CD4-positive, alpha-beta memory T cell (primary cell): ENCODE data around the gene ZNF177. TPM values are rescaled to one million over a fixed set of nuclear protein-coding genes. Genes with fewer than 3 reads are reported as not detected.

Experiments
- CTCF ChIA-PET: fragments of 350-600 bp; sonication (Branson Sonifier 250); formaldehyde crosslinking; loops from one replicate; lab custom pipeline; 2021; ENCODE audit warnings: inconsistent platforms; ENCODE audit not compliant: partially characterized antibody; lab: Charles Lee
- POLR2A ChIA-PET: fragments of 350-600 bp; sonication (Branson Sonifier 250); formaldehyde crosslinking; loops from one replicate; lab custom pipeline; 2021; ENCODE audit not compliant: partially characterized antibody; lab: Charles Lee
- DNase-seq, 5 donors: peaks; one replicate each; pipeline versions ENCODE4 v3.0.0 to v3.0.0-alpha.2; 2020 to 2022; ENCODE audit warnings: mixed read lengths in 1 of 5
- H3K27ac ChIP-seq: one replicate; pipeline ENCODE4 v1.7.0; 2013; ENCODE audit warnings: low read depth, low read length
- H3K27me3 ChIP-seq: 2 replicates; pipeline ENCODE4 v1.7.0; 2013; ENCODE audit warnings: mild to moderate bottlenecking, low read length, moderate library complexity; ENCODE audit not compliant: insufficient read depth
- H3K36me3 ChIP-seq: 2 replicates; pipeline ENCODE4 v1.7.0; 2013; ENCODE audit warnings: mild to moderate bottlenecking, low read length, moderate library complexity; ENCODE audit not compliant: insufficient read depth
- H3K4me1 ChIP-seq: 2 replicates; pipeline ENCODE4 v1.7.0; 2013; ENCODE audit warnings: mild to moderate bottlenecking, low read length, moderate library complexity; ENCODE audit not compliant: insufficient read depth
- H3K4me3 ChIP-seq, 2 donors: one replicate each; pipeline ENCODE4 v1.7.0; 2013; ENCODE audit warnings: low read length in 2 of 2, mild to moderate bottlenecking in 1 of 2
- H3K9me3 ChIP-seq, 2 donors: one replicate each; pipeline ENCODE4 v1.7.0; 2013; ENCODE audit warnings: low read length in 2 of 2, control low read depth in 1 of 2; ENCODE audit not compliant: control insufficient read depth in 1 of 2
- H3K27ac Mint-ChIP-seq, 7 donors: one replicate each; pipeline ENCODE4 v1.8.0; 2020 to 2021; ENCODE audit warnings: mixed read lengths in 7 of 7, mild to moderate bottlenecking in 6 of 7, inconsistent platforms in 3 of 7, moderate library complexity in 3 of 7
- H3K27me3 Mint-ChIP-seq, 2 donors: one replicate each; pipeline ENCODE4 v1.8.0; 2020 to 2021; ENCODE audit warnings: mixed read lengths in 2 of 2
- H3K36me3 Mint-ChIP-seq, 2 donors: one replicate each; pipeline ENCODE4 v1.8.0; 2020 to 2021; ENCODE audit warnings: mixed read lengths in 2 of 2, inconsistent platforms in 1 of 2, mild to moderate bottlenecking in 1 of 2
- H3K4me1 Mint-ChIP-seq, 4 donors: one replicate each; pipeline ENCODE4 v1.8.0; 2020 to 2021; ENCODE audit warnings: mixed read lengths in 4 of 4, mild to moderate bottlenecking in 1 of 4
- H3K4me3 Mint-ChIP-seq, 8 donors: one replicate each; pipeline ENCODE4 v1.8.0; 2020 to 2021; ENCODE audit warnings: mixed read lengths in 8 of 8, mild to moderate bottlenecking in 7 of 8, moderate library complexity in 6 of 8, inconsistent platforms in 3 of 8
- H3K9me3 Mint-ChIP-seq, 8 donors: one replicate each; pipeline ENCODE4 v1.8.0; 2020 to 2021; ENCODE audit warnings: mixed read lengths in 8 of 8, mild to moderate bottlenecking in 5 of 8, inconsistent platforms in 3 of 8, moderate library complexity in 1 of 8
- intact Hi-C: fragments of 100-400 bp; cut with micrococcal nuclease; formaldehyde crosslinking; loops from one replicate; pipeline ENCODE4 v1.15.1; 2023
- polyA plus RNA-seq, 2 donors: library from polyadenylated mRNA; unstranded; fragments of 300-500 nt; fragmentation: Illumina TruSeq; gene quantifications; one replicate each; pipeline ENCODE4 v1.2.3, GENCODE V29; 2021
- total RNA-seq, 2 experiments: library from RNA; stranded (reverse); gene quantifications; one replicate each; pipeline ENCODE4 v1.2.3, GENCODE V29; 2021

ZNF177 gene
- total and polyA plus RNA-seq, 4 experiments from 2014 or later, result 0.31 to 3.6 (median 1.2) TPM

GRCh38 chr19:9323919-9324583, 38.8 kb upstream of the ZNF177 start, which contains the start of gene ZNF559:
TSS of gene ZNF559 (plus strand) at chr19:9324179. CDS start at chr19:9338550, 14,371 bp downstream.
- H3K27ac ChIP-seq, result peak within 1 kb of the TSS; percentile 67
- H3K4me3 ChIP-seq, result peak within 1 kb of the TSS; percentile 62 to 83
- Mint-ChIP-seq H3K4me1 (peaks cover 18 to 39% (median 22%) of the 10 kb centered on the region in 4 donors), H3K36me3 (peaks cover 45 to 46% of the 10 kb centered on the region in 2 donors), H3K9me3 (peaks cover 2 to 61% (median 42%) of the 10 kb centered on the region in 8 donors), H3K4me3 (peak within 1 kb of the TSS; percentile 88 to 98 (median 95)), H3K27ac (peak within 1 kb of the TSS; percentile 91 to 97 (median 97)), H3K27me3 (no peaks in the 10 kb centered on the region)
- H3K36me3 ChIP-seq, result no peaks in the 10 kb centered on the region
- H3K4me1 ChIP-seq, result peaks cover 20% of the 10 kb centered on the region
- CTCF ChIA-PET, result interaction anchor here (1.0 to 2.8 kb wide), 3 partner anchors 10 to 16 kb away, joined by 4 to 23 read pairs (median 4); partner anchors contain the start of gene ZNF699
- peaks cover 0 to 10% of the 10 kb centered on the region in 2 donors for H3K9me3 ChIP-seq
- peak; percentile 95 to 98 (median 97) for DNase-seq
- POLR2A ChIA-PET, result interaction anchor here (0.7 to 3.6 kb wide), 5 partner anchors 14 to 444 kb away, joined by 3 to 30 read pairs (median 3); partner anchors contain the start of genes ZNF699 and ZNF846
- H3K27me3 ChIP-seq, result no peaks in the 10 kb centered on the region
- intact Hi-C loops, result loop anchor here (1.0 to 10.0 kb wide), 3 partner anchors 15 to 489 kb away; partner anchors contain the start of genes MBD3L1, ZNF266, ZNF558 and ZNF699

- peaks cover 20% of the 10 kb centered on the region for H3K4me1 ChIP-seq
- peak overlapping the region; percentile 67 for H3K27ac ChIP-seq
- H3K9me3 ChIP-seq, result peaks cover 0 to 10% of the 10 kb centered on the region in 2 donors
- H3K4me1 Mint-ChIP-seq, result peaks cover 18 to 39% (median 22%) of the 10 kb centered on the region in 4 donors
- H3K36me3 ChIP-seq, result no peaks in the 10 kb centered on the region
- H3K36me3 Mint-ChIP-seq, result peaks cover 49 to 50% of the 10 kb centered on the region in 2 donors
- H3K4me3 ChIP-seq, result peak overlapping the region; percentile 62 to 83
- ChIA-PET CTCF (interaction anchor here (1.0 to 2.8 kb wide), 2 partner anchors 14 to 17 kb away, joined by 4 to 23 read pairs; partner anchors contain the start of gene ZNF699), POLR2A (interaction anchor here (1.2 to 3.6 kb wide), 2 partner anchors 15 to 18 kb away, joined by 3 to 30 read pairs; partner anchors contain the start of gene ZNF699)
- peak overlapping the region; percentile 88 to 98 (median 95) for H3K4me3 Mint-ChIP-seq
- no peaks in the 10 kb centered on the region for H3K27me3 ChIP-seq
- H3K27me3 Mint-ChIP-seq, result no peaks in the 10 kb centered on the region
- H3K9me3 Mint-ChIP-seq, result peaks cover 2 to 64% (median 47%) of the 10 kb centered on the region in 8 donors
- DNase-seq, result peak in 1 of 5 donors; percentile 4
- H3K27ac Mint-ChIP-seq, result peak overlapping the region; percentile 87 to 97 (median 97)
- intact Hi-C loops, result loop anchor here (1.0 to 10.0 kb wide), 3 partner anchors 15 to 490 kb away; partner anchors contain the start of genes MBD3L1, ZNF266, ZNF558 and ZNF699
These were observed 38.2 kb upstream of the ZNF177 start for GRCh38 chr19:9324584-9324962.

DNA sequence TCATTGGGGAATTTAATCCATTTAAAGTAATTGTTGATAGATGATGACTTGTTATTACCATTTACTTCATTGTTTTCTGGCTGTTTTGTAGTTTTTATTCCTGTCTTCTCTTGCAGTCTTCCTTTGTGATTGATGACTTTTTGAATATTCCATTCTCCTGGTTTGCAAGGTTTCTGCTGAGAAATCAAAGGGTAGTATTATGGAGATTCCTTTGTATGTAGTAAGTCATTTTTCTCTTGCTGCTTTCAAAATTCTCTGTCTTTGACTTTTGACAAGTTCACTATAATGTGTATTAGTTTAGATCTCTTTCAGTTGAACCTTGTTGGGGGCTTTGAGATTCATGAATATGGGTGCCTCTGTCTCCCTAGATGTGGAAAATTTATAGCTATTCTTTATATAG, 32.8 kb upstream of the ZNF177 start:
- H3K4me3 Mint-ChIP-seq, result peak overlapping the region in 1 of 8 donors; percentile 33
- Histone ChIP-seq H3K27me3 (no peaks in the 10 kb centered on the region), H3K4me3 (no peak overlapping the region), H3K27ac (no peak overlapping the region), H3K4me1 (peaks cover 3% of the 10 kb centered on the region), H3K9me3 (peaks cover 6 to 37% of the 10 kb centered on the region in 2 donors), H3K36me3 (peaks cover 9% of the 10 kb centered on the region)
- H3K4me1 Mint-ChIP-seq, result peaks cover 2 to 17% (median 10%) of the 10 kb centered on the region in 4 donors
- DNase-seq, result no peak
- H3K36me3 Mint-ChIP-seq, result peaks cover 80 to 83% of the 10 kb centered on the region in 2 donors
- H3K27me3 Mint-ChIP-seq, result no peaks in the 10 kb centered on the region
- intact Hi-C loops, result loop anchor here (10.0 kb wide), 1 partner anchor 495 kb away; the partner anchor contains the start of genes MBD3L1 and ZNF558
- peaks cover 0 to 95% (median 77%) of the 10 kb centered on the region in 8 donors for H3K9me3 Mint-ChIP-seq
- ChIA-PET POLR2A (no interaction called here), CTCF (no interaction called here)
- H3K27ac Mint-ChIP-seq, result no peak overlapping the region

DNA sequence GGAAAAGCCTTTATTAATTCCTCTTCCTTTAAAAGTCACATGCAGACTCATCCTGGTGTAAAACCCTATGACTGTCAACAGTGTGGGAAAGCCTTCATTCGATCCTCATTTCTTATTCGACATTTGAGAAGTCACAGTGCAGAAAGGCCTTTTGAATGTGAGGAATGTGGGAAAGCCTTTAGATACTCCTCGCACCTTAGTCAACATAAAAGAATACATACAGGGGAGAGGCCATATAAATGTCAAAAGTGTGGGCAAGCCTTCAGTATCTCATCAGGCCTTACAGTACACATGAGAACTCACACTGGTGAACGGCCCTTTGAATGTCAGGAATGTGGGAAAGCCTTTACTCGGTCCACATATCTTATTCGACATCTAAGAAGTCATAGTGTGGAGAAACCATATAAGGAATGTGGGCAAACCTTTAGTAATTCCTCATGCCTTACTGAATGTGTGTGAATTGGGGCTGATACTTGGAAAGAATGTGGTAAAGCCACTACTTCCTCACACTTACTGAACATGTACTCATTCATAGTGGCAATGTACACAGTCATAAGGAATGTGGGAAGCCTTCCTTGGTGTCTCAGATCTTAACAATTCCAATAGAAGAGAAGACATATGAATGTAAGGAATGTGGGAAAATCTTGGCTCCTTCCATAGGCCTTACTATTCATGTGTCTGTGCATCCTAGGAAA, 20.1 kb upstream of the ZNF177 start:
- H3K27me3 Mint-ChIP-seq, result no peaks in the 10 kb centered on the region
- H3K27ac Mint-ChIP-seq, result no peak overlapping the region

GRCh38 chr19:9345005-9345404, 17.8 kb upstream of the ZNF177 start:
- H3K4me3 Mint-ChIP-seq, result no peak overlapping the region
- Histone ChIP-seq H3K9me3 (peaks cover 30 to 48% of the 10 kb centered on the region in 2 donors), H3K27me3 (no peaks in the 10 kb centered on the region), H3K4me3 (no peak overlapping the region), H3K4me1 (no peaks in the 10 kb centered on the region), H3K27ac (no peak overlapping the region), H3K36me3 (peaks cover 16% of the 10 kb centered on the region)
- no peak for DNase-seq
- peaks cover 70 to 74% of the 10 kb centered on the region in 2 donors for H3K36me3 Mint-ChIP-seq
- H3K27me3 Mint-ChIP-seq, result no peaks in the 10 kb centered on the region
- intact Hi-C loops, result no loop called here
- CTCF ChIA-PET, result no interaction called here
- H3K4me1 Mint-ChIP-seq, result no peaks in the 10 kb centered on the region
- H3K9me3 Mint-ChIP-seq, result peaks cover 4 to 98% (median 89%) of the 10 kb centered on the region in 8 donors
- POLR2A ChIA-PET, result no interaction called here
- H3K27ac Mint-ChIP-seq, result no peak overlapping the region

More for the DNA sequence above, 20.1 kb upstream of the ZNF177 start:
- H3K9me3 ChIP-seq, result peaks cover 27 to 50% of the 10 kb centered on the region in 2 donors
- peaks cover 31% of the 10 kb centered on the region for H3K36me3 ChIP-seq
- ChIA-PET CTCF (no interaction called here), POLR2A (no interaction called here)
- H3K27me3 ChIP-seq, result no peaks in the 10 kb centered on the region
- H3K4me1 ChIP-seq, result no peaks in the 10 kb centered on the region
- no peak overlapping the region for H3K4me3 Mint-ChIP-seq
- peaks cover 7 to 98% (median 89%) of the 10 kb centered on the region in 8 donors for H3K9me3 Mint-ChIP-seq
- H3K4me1 Mint-ChIP-seq, result peaks cover 0 to 3% (median under 1%) of the 10 kb centered on the region in 4 donors
- peak overlapping the region in 1 of 2 donors; percentile 2 for H3K4me3 ChIP-seq
- intact Hi-C loops, result no loop called here
- no peak overlapping the region for H3K27ac ChIP-seq
- no peak for DNase-seq
- H3K36me3 Mint-ChIP-seq, result peaks cover 76 to 78% of the 10 kb centered on the region in 2 donors

DNA sequence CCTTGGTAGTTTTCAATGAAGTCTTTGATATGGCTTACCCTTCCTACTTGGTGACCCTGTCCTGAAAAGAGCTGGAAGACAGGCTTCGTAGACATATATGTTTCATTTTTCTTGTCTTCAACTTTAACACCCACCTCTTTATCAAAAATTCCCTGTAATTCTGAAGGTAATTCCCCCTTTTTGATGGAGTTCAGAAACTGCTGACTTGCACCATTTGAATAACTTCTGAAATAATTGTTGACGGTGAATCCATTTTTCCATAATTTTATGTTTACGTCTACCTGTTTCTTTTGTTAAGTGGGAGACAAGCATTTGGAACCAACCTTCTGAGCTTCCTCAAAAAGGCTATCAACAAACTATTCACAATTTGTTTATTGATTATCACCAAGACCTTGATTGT, 14.6 kb upstream of the ZNF177 start:
- intact Hi-C loops, result no loop called here
- CTCF ChIA-PET, result no interaction called here
- Mint-ChIP-seq H3K27me3 (no peaks in the 10 kb centered on the region), H3K36me3 (peaks cover 50 to 63% of the 10 kb centered on the region in 2 donors), H3K27ac (no peak overlapping the region), H3K4me3 (no peak overlapping the region), H3K4me1 (no peaks in the 10 kb centered on the region), H3K9me3 (peaks cover 4 to 96% (median 85%) of the 10 kb centered on the region in 8 donors)
- peaks cover 17 to 43% of the 10 kb centered on the region in 2 donors for H3K9me3 ChIP-seq
- H3K27me3 ChIP-seq, result no peaks in the 10 kb centered on the region
- H3K4me1 ChIP-seq, result no peaks in the 10 kb centered on the region
- no peak overlapping the region for H3K27ac ChIP-seq
- DNase-seq, result no peak
- POLR2A ChIA-PET, result no interaction called here
- H3K4me3 ChIP-seq, result no peak overlapping the region
- H3K36me3 ChIP-seq, result no peaks in the 10 kb centered on the region
